ENCODE results near the gene SEMA3F. TPM values are rescaled to one million over a fixed set of nuclear protein-coding genes. Genes with fewer than 3 reads are reported as not detected.

SEMA3F gene
- total and polyA plus RNA-seq, 2 of the 4 experiments (the other 2 are of a cell fraction): 7.3 to 23.3 TPM

DNA sequence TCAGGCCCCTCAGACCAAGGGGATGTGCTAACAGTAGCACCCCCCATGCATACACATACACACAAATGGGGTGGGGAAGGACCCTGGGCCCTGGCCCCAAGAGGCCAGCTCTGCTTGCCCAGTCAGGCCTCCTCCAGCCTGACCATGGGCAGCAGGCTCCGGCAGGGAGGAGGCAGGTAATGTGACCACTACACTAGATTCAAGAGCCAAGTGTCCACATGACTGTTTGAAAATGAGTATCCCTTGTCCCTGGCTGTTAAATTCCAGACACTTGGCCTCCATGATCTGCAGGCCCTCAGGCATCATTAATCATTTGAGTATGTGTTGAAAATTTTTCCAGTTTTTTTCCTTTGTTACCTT, 67.0 kb downstream of the SEMA3F start:
- Histone ChIP-seq H3K14ac (replicated peaks; ENCODE audit: low read depth, low read length) (no peak overlapping the region), H3K9me1 (ENCODE audit: insufficient read depth, low read length) (no peaks in the 10 kb centered on the region), H3K4ac (ENCODE audit: low read depth, low read length) (no peak overlapping the region), H2BK20ac (ENCODE audit: low read depth, low read length) (no peak overlapping the region), H2AFZ (replicated peaks; ENCODE audit: low read length, poor library complexity) (no peak overlapping the region), H3K18ac (ENCODE audit: low read depth, low read length) (no peak overlapping the region), H3K27ac (ENCODE audit: insufficient read depth, low read length) (no peak overlapping the region), H2BK120ac (ENCODE audit: low read depth, low read length) (no peak overlapping the region), H3K9me3 (ENCODE audit: control insufficient read depth, insufficient read depth, low read length) (no peaks in the 10 kb centered on the region), H3K27me3 (ENCODE audit: control insufficient read depth, insufficient read depth, low read length) (peaks cover 12% of the 10 kb centered on the region; the same call in 1 of the 2 replicates), H2BK15ac (ENCODE audit: low read depth, low read length) (no peak overlapping the region), H4K8ac (ENCODE audit: low read depth in 2 of 2, low read length in 2 of 2) (no peak overlapping the region), H3K79me1 (ENCODE audit: low read depth in 1 of 2, low read length in 2 of 2) (0 out of 4 replicates have a peak, but pooled peaks cover 0 to 2% of the 10 kb centered on the region in 2 experiments), H3K9ac (ENCODE audit: low read depth, low read length) (no peak overlapping the region), H3K56ac (ENCODE audit: extremely low read depth, insufficient read depth, low read length) (no peak overlapping the region), H4K5ac (ENCODE audit: low read depth, low read length) (no peak overlapping the region), H4K91ac (ENCODE audit: insufficient read depth, low read depth, low read length) (no peak overlapping the region), H2AK9ac (replicated peaks; ENCODE audit: low read depth, low read length, poor library complexity) (no peak overlapping the region), H3K23ac (ENCODE audit: low read depth, low read length) (no peak overlapping the region), H2AK5ac (ENCODE audit: low read depth, low read length) (no peak overlapping the region), H3K4me2 (ENCODE audit: low read depth, low read length) (no peak overlapping the region), H3K36me3 (ENCODE audit: control insufficient read depth, insufficient read depth, low read length) (no peaks in the 10 kb centered on the region), H4K20me1 (ENCODE audit: insufficient read depth, low read length) (no peaks in the 10 kb centered on the region), H3K4me3 (ENCODE audit: insufficient read depth, low read depth, low read length) (no peak overlapping the region), H3K4me1 (ENCODE audit: control insufficient read depth, insufficient read depth, low read length) (0 out of 2 replicates have a peak, but pooled peaks cover 3% of the 10 kb centered on the region), H2BK5ac (ENCODE audit: low read depth, low read length, poor library complexity, severe bottlenecking) (no peak overlapping the region)
- ChIA-PET CTCF (no interaction called here), POLR2A (ENCODE audit: unreplicated experiment) (no interaction called here)
- in situ Hi-C loops (cut with MboI; ENCODE audit: low sequenced_read_pairs) (no loop called here), intact Hi-C loops (cut with micrococcal nuclease) (no loop called here), dilution Hi-C loops (cut with HindIII; ENCODE audit: low sequenced_read_pairs, unreplicated experiment) (no loop called here)
- ATAC-seq (ENCODE audit: low read depth): no peak
- TF ChIP-seq MXI1 (IDR thresholded peaks at IDR 0.05; ENCODE audit: borderline replicate concordance, low read depth, low read length) (no peak), RAD21 (IDR thresholded peaks at IDR 0.05; ENCODE audit: low read length) (no peak), NFE2L2 (IDR thresholded peaks at IDR 0.05; ENCODE audit: low read depth, low read length) (no peak), POLR2A (IDR thresholded peaks at IDR 0.05; ENCODE audit: low read depth, low read length) (no peak)
- TF ChIP-seq, protein P1, sequence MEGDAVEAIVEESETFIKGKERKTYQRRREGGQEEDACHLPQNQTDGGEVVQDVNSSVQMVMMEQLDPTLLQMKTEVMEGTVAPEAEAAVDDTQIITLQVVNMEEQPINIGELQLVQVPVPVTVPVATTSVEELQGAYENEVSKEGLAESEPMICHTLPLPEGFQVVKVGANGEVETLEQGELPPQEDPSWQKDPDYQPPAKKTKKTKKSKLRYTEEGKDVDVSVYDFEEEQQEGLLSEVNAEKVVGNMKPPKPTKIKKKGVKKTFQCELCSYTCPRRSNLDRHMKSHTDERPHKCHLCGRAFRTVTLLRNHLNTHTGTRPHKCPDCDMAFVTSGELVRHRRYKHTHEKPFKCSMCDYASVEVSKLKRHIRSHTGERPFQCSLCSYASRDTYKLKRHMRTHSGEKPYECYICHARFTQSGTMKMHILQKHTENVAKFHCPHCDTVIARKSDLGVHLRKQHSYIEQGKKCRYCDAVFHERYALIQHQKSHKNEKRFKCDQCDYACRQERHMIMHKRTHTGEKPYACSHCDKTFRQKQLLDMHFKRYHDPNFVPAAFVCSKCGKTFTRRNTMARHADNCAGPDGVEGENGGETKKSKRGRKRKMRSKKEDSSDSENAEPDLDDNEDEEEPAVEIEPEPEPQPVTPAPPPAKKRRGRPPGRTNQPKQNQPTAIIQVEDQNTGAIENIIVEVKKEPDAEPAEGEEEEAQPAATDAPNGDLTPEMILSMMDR (conservative IDR thresholded peaks at IDR 0.05; ENCODE audit: low read depth, low read length): no peak
- TF ChIP-seq, protein P2, sequence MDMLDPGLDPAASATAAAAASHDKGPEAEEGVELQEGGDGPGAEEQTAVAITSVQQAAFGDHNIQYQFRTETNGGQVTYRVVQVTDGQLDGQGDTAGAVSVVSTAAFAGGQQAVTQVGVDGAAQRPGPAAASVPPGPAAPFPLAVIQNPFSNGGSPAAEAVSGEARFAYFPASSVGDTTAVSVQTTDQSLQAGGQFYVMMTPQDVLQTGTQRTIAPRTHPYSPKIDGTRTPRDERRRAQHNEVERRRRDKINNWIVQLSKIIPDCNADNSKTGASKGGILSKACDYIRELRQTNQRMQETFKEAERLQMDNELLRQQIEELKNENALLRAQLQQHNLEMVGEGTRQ (IDR thresholded peaks at IDR 0.05; ENCODE audit: low read depth, low read length): no peak
- WGBS, 2 experiments (ENCODE audit: extremely low coverage in 2 of 2, insufficient read length in 1 of 2): no CpG with 5 or more reads among the region's 1 CpG
- DNase-seq: no peak
- BruUV-seq (replicated peaks): no TSS peak
